PC-9 (cell line): ENCODE measurements around the gene DMWD. TPM values are rescaled to one million over a fixed set of nuclear protein-coding genes. Genes with fewer than 3 reads are reported as not detected.

ENCODE experiments used
- BruUV-seq: library from RNA; stranded (reverse); fragments of 400-500 nt; replicated peaks from 2 replicates; lab custom pipeline; 2021; lab: Mats Ljungman, UMichigan
- CTCF ChIA-PET: fragments of 300-600 bp; sonication (Branson Sonifier 250); formaldehyde crosslinking; loops from one replicate; lab custom pipeline; 2022; ENCODE audit warnings: antibody characterized with exemption; lab: Charles Lee
- POLR2A ChIA-PET: fragments of 300-600 bp; sonication (Branson Sonifier 250); formaldehyde crosslinking; loops from one replicate; lab custom pipeline; 2022; ENCODE audit warnings: antibody characterized with exemption; ENCODE audit not compliant: unreplicated experiment; lab: Charles Lee
- DNase-seq, 2 experiments: peaks; one replicate each; pipeline versions ENCODE4 v3.0.0 to v3.0.0-alpha.2; 2015 to 2022; ENCODE audit warnings: mixed read lengths in 1 of 2
- H2AFZ ChIP-seq: fragments of 200-600 bp; sonication (generic); 2 replicates; pipeline ENCODE4 v1.8.1; 2017; ENCODE audit warnings: antibody characterized with exemption
- H3F3A ChIP-seq: fragments of 200-600 bp; sonication (generic); 2 replicates; pipeline ENCODE4 v1.8.1; 2017; ENCODE audit warnings: antibody characterized with exemption, mild to moderate bottlenecking, low read depth; ENCODE audit not compliant: insufficient read depth
- H3K27ac ChIP-seq: fragments of 200-600 bp; sonication (generic); 2 replicates; pipeline ENCODE4 v1.6.1; 2016; ENCODE audit warnings: mixed run types
- H3K27me3 ChIP-seq: fragments of 200-600 bp; sonication (generic); 2 replicates; pipeline ENCODE4 v1.6.1; 2016; ENCODE audit warnings: low read depth, mixed run types; ENCODE audit not compliant: insufficient read depth
- H3K36me3 ChIP-seq: fragments of 200-600 bp; sonication (generic); 2 replicates; pipeline ENCODE4 v1.6.1; 2016; ENCODE audit warnings: low read depth, mixed run types
- H3K4me1 ChIP-seq: fragments of 200-600 bp; sonication (generic); replicated peaks from 2 replicates; pipeline ENCODE4 v1.6.1; 2016; ENCODE audit warnings: mixed run types; ENCODE audit not compliant: insufficient read depth
- H3K4me2 ChIP-seq: fragments of 200-600 bp; sonication (generic); 2 replicates; pipeline ENCODE4 v1.6.1; 2017; ENCODE audit warnings: mixed run types
- H3K4me3 ChIP-seq: fragments of 200-600 bp; sonication (generic); 2 replicates; pipeline ENCODE4 v1.6.1; 2016; ENCODE audit warnings: mixed run types
- H3K79me2 ChIP-seq: fragments of 200-600 bp; sonication (generic); 2 replicates; pipeline ENCODE4 v1.6.1; 2017; ENCODE audit warnings: low read depth, mixed run types
- H3K9me2 ChIP-seq: fragments of 200-600 bp; sonication (generic); 2 replicates; pipeline ENCODE4 v1.8.1; 2017; ENCODE audit warnings: mild to moderate bottlenecking; ENCODE audit not compliant: insufficient read depth
- H3K9me3 ChIP-seq: fragments of 200-600 bp; sonication (generic); 2 replicates; pipeline ENCODE4 v1.8.1; 2016; ENCODE audit warnings: low read depth; ENCODE audit not compliant: insufficient read depth
- H4K20me1 ChIP-seq: fragments of 200-600 bp; sonication (generic); 2 replicates; pipeline ENCODE4 v1.8.1; 2017; ENCODE audit not compliant: insufficient read depth
- CTCF ChIP-seq: fragments of 200-600 bp; sonication (generic); conservative IDR thresholded peaks from 2 replicates; pipeline ENCODE4 v1.6.1; 2017; ENCODE audit warnings: mixed run types, antibody characterized with exemption, mild to moderate bottlenecking, moderate library complexity
- EZH2 ChIP-seq: fragments of 200-600 bp; sonication (generic); IDR thresholded peaks from 2 replicates; pipeline ENCODE4 v1.8.0; 2017; ENCODE audit warnings: antibody characterized with exemption, low read depth
- intact Hi-C: fragments of 100-400 bp; cut with micrococcal nuclease; formaldehyde crosslinking; loops from one replicate; pipeline ENCODE4 v1.10.0; 2022; ENCODE audit not compliant: unreplicated experiment
- total RNA-seq: library from RNA; stranded (reverse); gene quantifications from 2 replicates; pipeline ENCODE4 v1.2.3, GENCODE V29; 2021

Gene DMWD
- total RNA-seq, 1 experiment from 2014 or later: 66.7 TPM

DNA sequence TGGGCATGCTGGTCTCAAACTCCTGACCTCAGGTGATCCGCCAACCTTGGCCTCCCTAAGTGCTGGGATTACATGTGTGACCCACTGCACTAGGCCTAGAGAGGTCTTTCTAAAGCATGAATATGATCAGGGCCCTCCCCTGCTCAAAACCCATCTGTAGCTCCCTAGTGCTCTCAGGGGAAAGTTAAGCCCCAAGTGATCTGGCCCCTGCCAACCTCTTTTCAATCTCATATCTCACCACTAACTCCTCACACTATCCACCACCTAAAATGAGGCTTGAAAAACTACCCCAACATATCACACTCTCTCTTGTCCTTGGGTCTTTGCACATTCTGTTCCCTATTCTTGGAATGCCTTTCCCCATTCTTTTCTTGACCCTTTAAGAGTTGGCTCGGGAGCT, 2.0 kb upstream of the DMWD start:
- intact Hi-C loops: no loop called here
- BruUV-seq: no TSS peak
- peaks cover 20% of the 10 kb centered on the region for H3K79me2 ChIP-seq
- ChIA-PET CTCF (interaction anchor here (0.5 kb wide), 1 partner anchor 12 kb away, joined by 4 read pairs; the partner anchor contains the start of gene DMPK), POLR2A (no interaction called here)
- H3K4me2 ChIP-seq: no peak overlapping the region
- H3K27ac ChIP-seq: no peak overlapping the region
- H3K4me1 ChIP-seq: peaks cover 24% of the 10 kb centered on the region
- no peaks in the 10 kb centered on the region for H3K9me3 ChIP-seq
- H3F3A ChIP-seq: peaks cover 20% of the 10 kb centered on the region; the same call in 1 of the 2 replicates
- H4K20me1 ChIP-seq: no peaks in the 10 kb centered on the region
- no peak overlapping the region for H2AFZ ChIP-seq
- TF ChIP-seq CTCF: no peak
- TF ChIP-seq EZH2: no peak
- H3K27me3 ChIP-seq: no peaks in the 10 kb centered on the region
- H3K9me2 ChIP-seq: no peaks in the 10 kb centered on the region
- no peak for DNase-seq
- peaks cover 4% of the 10 kb centered on the region; the same call in 1 of the 2 replicates for H3K36me3 ChIP-seq
- H3K4me3 ChIP-seq: no peak overlapping the region

DNA sequence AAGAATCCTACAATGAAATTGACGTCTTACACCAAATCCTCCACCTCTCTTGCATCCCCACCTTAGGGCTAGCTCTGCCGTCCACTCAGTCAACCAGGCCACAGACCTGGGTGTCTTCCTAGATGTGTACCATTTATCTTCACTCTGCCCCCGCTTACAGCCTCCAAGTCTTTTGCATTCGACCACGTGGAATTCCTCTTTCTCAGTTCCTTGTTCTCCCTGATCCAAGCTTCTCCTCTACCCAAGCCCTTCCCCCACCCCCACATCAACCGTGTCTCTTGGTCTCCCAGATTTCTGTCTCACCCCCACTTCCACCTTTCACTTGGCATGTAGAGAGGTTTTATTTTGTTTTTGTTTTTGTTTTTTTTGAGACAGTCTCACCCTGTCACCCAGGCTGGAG, 1.2 kb upstream of the DMWD start:
- CTCF ChIA-PET: no interaction called here

GRCh38 chr19:45793178-45793564, 526 bp upstream of the DMWD start:
- DNase-seq: no peak
- H3K36me3 ChIP-seq: peaks cover 13% of the 10 kb centered on the region
- 0 out of 2 replicates have a peak overlapping the region, but pooled peaks have one; percentile 9 for H3K4me2 ChIP-seq
- H3K4me3 ChIP-seq: no peak overlapping the region
- peaks cover 28% of the 10 kb centered on the region for H3K79me2 ChIP-seq
- TF ChIP-seq EZH2 (no peak), CTCF (no peak)
- intact Hi-C loops: no loop called here
- H2AFZ ChIP-seq: no peak overlapping the region
- ChIA-PET POLR2A (interaction anchor here (0.6 to 1.4 kb wide), 4 partner anchors 10 to 76 kb away, joined by 3 to 15 read pairs (median 5); partner anchors contain the start of gene DMPK), CTCF (interaction anchor here (0.6 to 0.7 kb wide), 3 partner anchors 12 to 542 kb away, joined by 3 to 6 read pairs (median 3); no protein-coding TSS in a partner anchor)
- peaks cover 14% of the 10 kb centered on the region; the same call in 1 of the 2 replicates for H3F3A ChIP-seq
- BruUV-seq: no TSS peak
- H3K27me3 ChIP-seq: no peaks in the 10 kb centered on the region
- no peaks in the 10 kb centered on the region for H3K9me2 ChIP-seq
- H4K20me1 ChIP-seq: no peaks in the 10 kb centered on the region
- peaks cover 18% of the 10 kb centered on the region for H3K4me1 ChIP-seq
- H3K27ac ChIP-seq: no peak overlapping the region
- H3K9me3 ChIP-seq: no peaks in the 10 kb centered on the region

More for the DNA sequence above, 1.2 kb upstream of the DMWD start:
- H3K4me3 ChIP-seq: no peak overlapping the region
- H4K20me1 ChIP-seq: no peaks in the 10 kb centered on the region
- no peak overlapping the region for H3K4me2 ChIP-seq
- no peaks in the 10 kb centered on the region for H3K27me3 ChIP-seq
- H3K4me1 ChIP-seq: peaks cover 18% of the 10 kb centered on the region
- no peak overlapping the region for H3K27ac ChIP-seq
- no peak overlapping the region for H2AFZ ChIP-seq
- TF ChIP-seq EZH2: no peak
- TF ChIP-seq CTCF: no peak
- BruUV-seq: no TSS peak
- POLR2A ChIA-PET: interaction anchor here (0.5 kb wide), 1 partner anchor 20 kb away, joined by 7 read pairs; no protein-coding TSS in a partner anchor
- DNase-seq: no peak
- peaks cover 14% of the 10 kb centered on the region; the same call in 1 of the 2 replicates for H3F3A ChIP-seq
- intact Hi-C loops: no loop called here
- peaks cover 27% of the 10 kb centered on the region for H3K79me2 ChIP-seq
- H3K9me2 ChIP-seq: no peaks in the 10 kb centered on the region
- H3K9me3 ChIP-seq: no peaks in the 10 kb centered on the region
- H3K36me3 ChIP-seq: peaks cover 11% of the 10 kb centered on the region
